HepG2 (cell line): Measurements from ENCODE around the gene PRSS16.

Source experiments
- DNMT1 ChIP-seq: sonication (generic); formaldehyde crosslinking; IDR thresholded peaks from 2 replicates; pipeline ENCODE4 v1.5.1; 2020; ENCODE audit warnings: mild to moderate bottlenecking, missing genetic modification reagents
- KDM5B ChIP-seq: sonication (generic); formaldehyde crosslinking; IDR thresholded peaks from 2 replicates; pipeline ENCODE4 v1.4.0; 2020; ENCODE audit warnings: missing genetic modification reagents, mild to moderate bottlenecking, borderline replicate concordance

GRCh38 chr6:27260369-27260768 is 12.9 kb downstream of the PRSS16 start:
- TF ChIP-seq KDM5B (CRISPR knock-in tag) = no peak
- TF ChIP-seq DNMT1 (CRISPR knock-in tag) = no peak
